NCI-H2171 (cell line): ENCODE results near the gene IRAG1.

Experiments
- DNase-seq: peaks from one replicate; lab custom pipeline; 2025; lab: John Stamatoyannopoulos, UW

IRAG1 gene

GRCh38 chr11:10666556-10667520 lies 26.7 kb downstream of the IRAG1 start:
- DNase-seq: no peak

- DNase-seq: no peak
Observed at GRCh38 chr11:10664496-10664895, 29.1 kb downstream of the IRAG1 start.

- no peak for DNase-seq
Observed at GRCh38 chr11:10663990-10664389, 29.6 kb downstream of the IRAG1 start.

- DNase-seq: no peak
Observed at GRCh38 chr11:10663365-10663764, 30.2 kb downstream of the IRAG1 start.

GRCh38 chr11:10660323-10660722 lies 33.2 kb downstream of the IRAG1 start:
- DNase-seq: no peak

GRCh38 chr11:10659339-10660216 lies 34.0 kb downstream of the IRAG1 start:
- no peak for DNase-seq

- no peak for DNase-seq
Observed at GRCh38 chr11:10658621-10659338, 34.8 kb downstream of the IRAG1 start.

GRCh38 chr11:10657308-10658271 lies 36.0 kb downstream of the IRAG1 start:
- no peak for DNase-seq

- DNase-seq: no peak
Observed at GRCh38 chr11:10655943-10656576, 37.5 kb downstream of the IRAG1 start.

- DNase-seq: no peak
Observed at GRCh38 chr11:10655227-10655626, 38.3 kb downstream of the IRAG1 start.

- DNase-seq: no peak
Observed at GRCh38 chr11:10654811-10655150, 38.8 kb downstream of the IRAG1 start.

GRCh38 chr11:10653946-10654810 lies 39.4 kb downstream of the IRAG1 start:
- no peak for DNase-seq

- no peak for DNase-seq
Observed at GRCh38 chr11:10653261-10653660, 40.3 kb downstream of the IRAG1 start.

GRCh38 chr11:10651656-10652361 lies 41.7 kb downstream of the IRAG1 start:
- DNase-seq: no peak

GRCh38 chr11:10650630-10651029 lies 42.9 kb downstream of the IRAG1 start:
- DNase-seq: no peak

GRCh38 chr11:10650166-10650565 lies 43.4 kb downstream of the IRAG1 start:
- DNase-seq: no peak

- no peak for DNase-seq
Observed at GRCh38 chr11:10648871-10649270, 44.7 kb downstream of the IRAG1 start.

- no peak for DNase-seq
Observed at GRCh38 chr11:10646681-10647355, 46.7 kb downstream of the IRAG1 start.
